Right cardiac atrium (tissue), 5 donors: ENCODE measurements around the gene TXNL4B. TPM values are rescaled to one million over a fixed set of nuclear protein-coding genes. Genes with fewer than 3 reads are reported as not detected.

ENCODE experiments used
- ATAC-seq, 2 donors: fragments of 200-7000 bp; cut with Tn5 transposase; one replicate each; pipeline versions ENCODE4 v1.8.0 to v1.9.1; 2020; ENCODE audit warnings: moderate library complexity in 2 of 2, mild to moderate bottlenecking in 1 of 2
- DNase-seq, 3 donors: peaks; one replicate each; pipeline ENCODE4 v3.0.0-alpha.2; 2020
- H3K27ac ChIP-seq: one replicate; pipeline ENCODE4 v1.5.1; 2013; ENCODE audit warnings: mild to moderate bottlenecking, low read length, control low read depth, moderate library complexity
- H3K27me3 ChIP-seq: one replicate; pipeline ENCODE4 v1.6.1; 2013; ENCODE audit not compliant: control insufficient read depth, insufficient read depth
- H3K4me1 ChIP-seq: one replicate; pipeline ENCODE4 v1.6.1; 2013; ENCODE audit warnings: low read length; ENCODE audit not compliant: control insufficient read depth, insufficient read depth
- H3K4me3 ChIP-seq: one replicate; pipeline ENCODE4 v1.5.1; 2013; ENCODE audit warnings: low read length, control low read depth
- H3K9me3 ChIP-seq: one replicate; pipeline ENCODE4 v1.6.1; 2013; ENCODE audit warnings: low read length; ENCODE audit not compliant: control insufficient read depth
- WGBS: extraction: QIAGEN DNeasy Blood & Tissue Kit; methylation state at CpG from one replicate; pipeline ENCODE4 v1.1.7; 2013; 5-methylcytosine and 5-hydroxymethylcytosine counted together
- intact Hi-C, 4 donors: fragments of 100-400 bp; cut with DNase I; formaldehyde crosslinking; loops; one replicate each; pipeline versions ENCODE4 v1.11.0 to v1.14.0; 2022 to 2023
- polyA plus RNA-seq: library from polyadenylated mRNA; stranded (reverse); fragments of 200-250 nt; gene quantifications from one replicate; pipeline ENCODE4 v1.2.3, GENCODE V29; 2013
- total RNA-seq, 4 donors: library from RNA; stranded (reverse); fragmentation: NEBNext Ultra II Directional; extraction: Animal tissue kit (Norgen Biotek cat#: 25700); gene quantifications; one replicate each; pipeline ENCODE4 v1.2.1, GENCODE V29; 2021
- donor health status: healthy with polysubstance abuse.
- donor health status: DM: no; HTN: yes; CAD: no.
- donor health status: DM: no; HTN: no; CAD: no.
- donor health status: DM: no; HTN: yes; CAD: no; lungs with severe emphysema.
- donor health status: DM: yes; HTN: yes; CAD: no.

The TXNL4B gene
- total and polyA plus RNA-seq, 5 donors = 4.5 to 7.9 (median 5.0) TPM

- Histone ChIP-seq H3K9me3 (no peaks in the 10 kb centered on the region), H3K4me1 (peaks cover 5% of the 10 kb centered on the region), H3K27ac (no peak overlapping the region), H3K27me3 (no peaks in the 10 kb centered on the region), H3K4me3 (no peak overlapping the region)
- ATAC-seq (peak; percentile 58 to 62), DNase-seq (no peak)
- intact Hi-C loops = no loop called here
- WGBS = 74% methylated on average over 2 of the region's 2 CpGs
Measured at GRCh38 chr16:72051818-72052217, 41.6 kb downstream of the TXNL4B start.

- intact Hi-C loops = no loop called here
- DNase-seq = peak in 2 of 3 donors; percentile 43 to 65
- no peaks in the 10 kb centered on the region for H3K27me3 ChIP-seq
- no peak overlapping the region for H3K27ac ChIP-seq
- H3K9me3 ChIP-seq = no peaks in the 10 kb centered on the region
- 84% methylated on average over 4 of the region's 4 CpGs for WGBS
- no peak overlapping the region for H3K4me3 ChIP-seq
- H3K4me1 ChIP-seq = peaks cover 5% of the 10 kb centered on the region
- peak; percentile 50 to 59 for ATAC-seq
Measured at GRCh38 chr16:72050769-72051464, 42.5 kb downstream of the TXNL4B start.

- Histone ChIP-seq H3K27ac (no peak overlapping the region), H3K4me1 (peaks cover 3% of the 10 kb centered on the region), H3K27me3 (no peaks in the 10 kb centered on the region), H3K4me3 (no peak overlapping the region), H3K9me3 (no peaks in the 10 kb centered on the region)
- intact Hi-C loops = no loop called here
- ATAC-seq (no peak), DNase-seq (no peak)
Measured at GRCh38 chr16:72049110-72049509, 44.3 kb downstream of the TXNL4B start.

DNA sequence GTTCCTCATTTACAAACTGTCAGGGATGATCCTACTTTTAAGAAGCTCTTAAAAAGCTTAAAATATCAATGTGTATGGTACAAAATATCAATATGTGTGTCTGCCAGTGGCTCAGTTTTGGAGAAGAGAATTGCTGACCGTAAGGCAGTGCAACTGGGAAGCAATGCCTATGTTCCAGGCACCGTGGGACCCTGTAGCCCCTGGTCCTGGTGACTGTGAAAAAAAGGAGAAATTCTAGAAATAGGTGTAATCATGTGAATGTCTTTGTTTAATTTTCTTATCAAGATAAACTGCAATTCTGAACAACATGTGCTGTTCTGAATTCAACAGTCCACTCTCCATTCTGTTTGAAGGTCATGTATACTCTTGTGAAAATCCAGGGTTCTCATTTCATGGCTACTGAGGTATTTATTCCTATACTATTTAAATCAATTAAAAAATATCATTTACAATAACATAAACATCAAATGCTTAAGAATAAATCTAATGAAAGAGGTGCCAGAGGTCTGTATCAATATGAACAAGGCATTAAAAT, 48.5 kb downstream of the TXNL4B start:
- no peaks in the 10 kb centered on the region for H3K9me3 ChIP-seq
- no peak for DNase-seq
- no peaks in the 10 kb centered on the region for H3K4me1 ChIP-seq
- 64% methylated on average over 2 of the region's 2 CpGs for WGBS
- H3K27ac ChIP-seq = no peak overlapping the region
- intact Hi-C loops = no loop called here
- H3K27me3 ChIP-seq = no peaks in the 10 kb centered on the region
- ATAC-seq = no peak
- H3K4me3 ChIP-seq = no peak overlapping the region

- no peak overlapping the region for H3K4me3 ChIP-seq
- no peaks in the 10 kb centered on the region for H3K9me3 ChIP-seq
- ATAC-seq (no peak), DNase-seq (no peak)
- intact Hi-C loops = no loop called here
- WGBS = 79% methylated on average over 6 of the region's 6 CpGs
- H3K27ac ChIP-seq = no peak overlapping the region
- no peaks in the 10 kb centered on the region for H3K4me1 ChIP-seq
- H3K27me3 ChIP-seq = no peaks in the 10 kb centered on the region
Measured at GRCh38 chr16:72044296-72044695, 49.1 kb downstream of the TXNL4B start.

DNA sequence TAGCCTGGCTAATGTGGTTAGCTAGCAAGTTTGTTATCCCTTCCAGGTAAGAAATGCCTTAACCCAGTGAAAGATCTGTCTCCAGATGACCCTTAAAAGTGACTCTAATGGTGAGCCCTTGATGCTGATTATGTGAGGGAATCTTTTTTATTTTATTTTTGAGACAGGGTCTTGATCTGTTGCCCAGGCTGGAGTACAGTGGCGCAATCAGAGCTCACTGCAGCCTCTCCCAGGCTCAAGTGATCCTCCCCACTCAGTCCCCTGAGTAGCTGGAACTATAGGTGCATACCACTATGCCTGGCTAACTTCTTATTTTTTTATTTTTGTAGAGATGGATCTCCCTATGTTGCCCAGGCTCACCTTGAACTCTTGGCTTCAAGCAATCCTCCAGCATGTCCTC, 49.9 kb downstream of the TXNL4B start:
- intact Hi-C loops = no loop called here

DNA sequence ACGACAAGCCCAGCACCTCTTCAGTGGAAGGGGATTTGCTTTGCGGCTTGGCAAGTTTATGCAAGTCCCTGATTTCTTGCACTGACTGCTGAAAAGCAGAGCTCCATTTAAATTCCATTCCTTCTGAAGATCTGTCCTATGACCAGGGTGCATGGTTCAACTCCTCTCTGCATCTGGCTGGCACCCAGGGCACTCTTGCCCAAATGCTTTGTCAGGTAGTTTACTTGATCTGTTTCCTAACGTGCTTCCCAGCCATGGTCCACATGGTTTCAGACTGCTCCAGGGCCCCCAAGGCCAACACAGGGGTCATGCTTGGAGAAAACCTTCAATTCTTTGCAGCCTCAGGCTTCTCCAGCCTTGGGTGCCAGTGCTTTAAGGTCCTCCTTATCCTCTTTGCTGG, 50.4 kb downstream of the TXNL4B start:
- no peak for ATAC-seq
- Histone ChIP-seq H3K9me3 (no peaks in the 10 kb centered on the region), H3K4me3 (no peak overlapping the region), H3K27ac (no peak overlapping the region), H3K27me3 (no peaks in the 10 kb centered on the region), H3K4me1 (no peaks in the 10 kb centered on the region)
- 62% methylated on average over 3 of the region's 3 CpGs for WGBS
- no peak for DNase-seq
- intact Hi-C loops = no loop called here

More for the DNA sequence above, 49.9 kb downstream of the TXNL4B start:
- no peak overlapping the region for H3K4me3 ChIP-seq
- 95% methylated on average over 1 of the region's 1 CpG for WGBS
- no peaks in the 10 kb centered on the region for H3K27me3 ChIP-seq
- H3K4me1 ChIP-seq = no peaks in the 10 kb centered on the region
- H3K9me3 ChIP-seq = no peaks in the 10 kb centered on the region
- no peak for DNase-seq
- H3K27ac ChIP-seq = no peak overlapping the region
- no peak for ATAC-seq

DNA sequence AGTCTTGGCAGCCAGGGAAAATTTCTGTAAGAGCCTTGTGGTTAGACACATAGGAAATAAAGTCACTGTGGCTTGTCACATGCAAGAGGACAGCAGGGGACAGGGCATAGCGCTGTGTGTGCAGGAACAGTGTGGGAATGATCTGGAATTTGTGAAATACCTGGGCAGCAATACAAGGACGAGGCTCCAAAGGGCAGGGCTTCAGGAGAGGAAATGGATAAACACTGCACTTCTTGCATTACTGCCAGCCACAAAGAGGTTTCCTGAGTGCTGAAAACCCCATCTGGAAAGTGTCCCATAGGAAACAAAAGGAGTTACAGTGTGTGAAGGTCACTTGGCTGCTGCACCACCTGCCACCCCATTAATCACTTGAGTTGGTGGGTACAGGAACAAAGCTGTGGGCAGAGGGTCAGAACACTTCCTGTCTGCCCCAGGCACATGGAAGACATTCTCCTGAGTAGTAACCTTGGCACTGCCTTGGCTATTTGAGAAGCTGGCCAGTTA, 51.2 kb downstream of the TXNL4B start:
- H3K9me3 ChIP-seq = no peaks in the 10 kb centered on the region
- peak in 1 of 2 donors; percentile 66 for ATAC-seq
- no peak overlapping the region for H3K27ac ChIP-seq
- no peak overlapping the region for H3K4me3 ChIP-seq
- intact Hi-C loops = no loop called here
- 50% methylated on average over 2 of the region's 2 CpGs for WGBS
- DNase-seq = no peak
- H3K27me3 ChIP-seq = no peaks in the 10 kb centered on the region
- H3K4me1 ChIP-seq = no peaks in the 10 kb centered on the region

DNA sequence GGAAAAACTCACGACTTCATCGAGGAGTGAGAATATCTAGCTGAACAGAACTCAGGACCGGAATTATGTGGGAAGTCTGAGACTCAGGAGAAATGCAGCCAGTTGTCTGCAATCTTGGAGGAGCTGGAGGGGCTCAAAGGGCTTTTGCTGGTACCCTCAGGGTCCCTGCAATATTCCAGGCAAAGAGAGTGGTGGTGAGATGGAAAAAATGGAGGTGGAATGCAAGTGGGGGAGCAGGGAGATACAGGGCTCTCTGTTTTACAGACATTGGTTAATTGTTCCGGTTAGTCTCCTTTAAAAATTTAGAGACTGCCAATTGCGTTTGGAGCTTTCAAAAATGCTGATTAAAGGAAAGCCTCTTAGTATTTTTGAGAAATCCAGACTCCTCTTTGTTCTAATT, 57.3 kb downstream of the TXNL4B start:
- no peaks in the 10 kb centered on the region for H3K4me1 ChIP-seq
- intact Hi-C loops = no loop called here
- H3K9me3 ChIP-seq = no peaks in the 10 kb centered on the region
- ATAC-seq = no peak
- H3K27me3 ChIP-seq = no peaks in the 10 kb centered on the region
- H3K4me3 ChIP-seq = no peak overlapping the region
- no peak for DNase-seq
- WGBS = 69% methylated on average over 5 of the region's 5 CpGs
- H3K27ac ChIP-seq = no peak overlapping the region
